Dermis microvascular lymphatic vessel endothelial cell (primary cell): ENCODE results near the gene ARPC1A. TPM values are rescaled to one million over a fixed set of nuclear protein-coding genes. Genes with fewer than 3 reads are reported as not detected.

ENCODE experiments used
- DNase-seq, 2 donors: peaks; one replicate each; pipeline versions ENCODE4 v3.0.0 to v3.0.0-alpha.2; 2010; ENCODE audit warnings: low read depth in 2 of 2
- total RNA-seq: library from RNA; depleted of rRNA; stranded (reverse); fragments of >200 nt; gene quantifications from 2 replicates; pipeline ENCODE4 v1.2.1, GENCODE V29; 2014

The ARPC1A gene
- total RNA-seq, 1 donor from 2014 or later: 164 TPM

GRCh38 chr7:99407872-99408378, 82.2 kb downstream of the ARPC1A start:
- peak in 1 of 2 donors; percentile 78 for DNase-seq

GRCh38 chr7:99408379-99409191, 82.9 kb downstream of the ARPC1A start, which contains the start of the genes BUD31 and PDAP1:
TSS of gene BUD31 (plus strand) at chr7:99408969. CDS start at chr7:99411093, 2,124 bp downstream.
TSS of gene PDAP1 (minus strand) at chr7:99408597. CDS start at chr7:99408548, 49 bp downstream.
- peak; percentile 80 to 96 for DNase-seq

GRCh38 chr7:99409192-99409572, 83.5 kb downstream of the ARPC1A start:
- DNase-seq: peak in 1 of 2 donors; percentile 23

- no peak for DNase-seq
These were observed 84.1 kb downstream of the ARPC1A start for GRCh38 chr7:99409806-99410205.

GRCh38 chr7:99410635-99411034, 84.9 kb downstream of the ARPC1A start:
- no peak for DNase-seq

- peak in 1 of 2 donors; percentile 59 for DNase-seq
These were observed 89.9 kb downstream of the ARPC1A start for GRCh38 chr7:99415513-99416127.

Other genes with a start within 250 kb of the ARPC1A start
- 12.1 and 14.9 TPM in 2 replicates for gene SMURF1, start 181.8 kb upstream of the ARPC1A start, total RNA-seq
- not detected in 2 replicates for gene KPNA7, start 117.8 kb upstream of the ARPC1A start, total RNA-seq
- gene MYH16, start 53.1 kb upstream of the ARPC1A start, total RNA-seq: under 0.01 and 0.13 TPM in 2 replicates
- gene ARPC1B, start 48.8 kb downstream of the ARPC1A start, total RNA-seq: 477 and 516 TPM in 2 replicates
- gene PDAP1, start 82.7 kb downstream of the ARPC1A start, total RNA-seq: 15.3 and 20.1 TPM in 2 replicates
- 53.4 and 75.5 TPM in 2 replicates for gene BUD31, start 83.1 kb downstream of the ARPC1A start, total RNA-seq
- 3.7 and 5.3 TPM in 2 replicates for gene PTCD1, start 112.9 kb downstream of the ARPC1A start, total RNA-seq
- 22.0 and 26.7 TPM in 2 replicates for gene CPSF4, start 113.0 kb downstream of the ARPC1A start, total RNA-seq
- 206 and 350 TPM in 2 replicates for gene ATP5MF, start 140.3 kb downstream of the ARPC1A start, total RNA-seq
- gene ZNF789, start 147.0 kb downstream of the ARPC1A start, total RNA-seq: 4.3 and 4.7 TPM in 2 replicates
- 19.4 and 24.1 TPM in 2 replicates for gene ZNF394, start 174.4 kb downstream of the ARPC1A start, total RNA-seq
- 7.2 and 8.0 TPM in 2 replicates for gene ZKSCAN5, start 178.8 kb downstream of the ARPC1A start, total RNA-seq
- 3.7 and 4.7 TPM in 2 replicates for gene FAM200A, start 226.2 kb downstream of the ARPC1A start, total RNA-seq
- gene ZNF655, start 232.7 kb downstream of the ARPC1A start, total RNA-seq: 4.0 and 8.5 TPM in 2 replicates